DOHH2 (cell line): ENCODE data around the gene ZWILCH.

Experiments used
- H3F3A ChIP-seq: fragments of 200-600 bp; sonication (generic), shearing (Covaris generic); 2 replicates; pipeline ENCODE4 v1.6.0; 2016; ENCODE audit warnings: antibody characterized with exemption, mild to moderate bottlenecking; ENCODE audit not compliant: control insufficient read depth, insufficient read depth
- H3K27ac ChIP-seq: fragments of 200-600 bp; sonication (generic); 2 replicates; pipeline ENCODE4 v1.5.1; 2014; ENCODE audit warnings: low read depth, mild to moderate bottlenecking, low read length, moderate library complexity
- H3K27me3 ChIP-seq: fragments of 200-600 bp; sonication (generic); 2 replicates; pipeline ENCODE4 v1.6.1; 2014; ENCODE audit warnings: mild to moderate bottlenecking, low read length, mixed read lengths; ENCODE audit not compliant: control insufficient read depth
- H3K36me3 ChIP-seq: fragments of 200-600 bp; sonication (generic); 2 replicates; pipeline ENCODE4 v1.6.1; 2014; ENCODE audit warnings: mild to moderate bottlenecking, low read length, moderate library complexity, mixed read lengths; ENCODE audit not compliant: control insufficient read depth
- H3K4me1 ChIP-seq: fragments of 200-600 bp; sonication (generic); 2 replicates; pipeline ENCODE4 v1.6.1; 2014; ENCODE audit warnings: mild to moderate bottlenecking, low read length, mixed read lengths; ENCODE audit not compliant: control insufficient read depth
- H3K4me2 ChIP-seq: fragments of 200-600 bp; sonication (generic); 2 replicates; pipeline ENCODE4 v1.6.0; 2014; ENCODE audit warnings: mild to moderate bottlenecking, low read length, moderate library complexity
- H3K4me3 ChIP-seq: fragments of 200-600 bp; sonication (generic); 2 replicates; pipeline ENCODE4 v1.5.1; 2014; ENCODE audit warnings: mild to moderate bottlenecking, low read length, mixed read lengths
- H3K79me2 ChIP-seq: fragments of 200-600 bp; sonication (generic); 2 replicates; pipeline ENCODE4 v1.6.1; 2014; ENCODE audit warnings: mild to moderate bottlenecking, low read length, mixed read lengths; ENCODE audit not compliant: control insufficient read depth
- H3K9me2 ChIP-seq: fragments of 200-600 bp; sonication (generic); replicated peaks from 2 replicates; pipeline ENCODE4 v1.6.1; 2014; ENCODE audit warnings: mild to moderate bottlenecking, low read length, mixed read lengths; ENCODE audit not compliant: control insufficient read depth
- H3K9me3 ChIP-seq: fragments of 200-600 bp; sonication (generic); 2 replicates; pipeline ENCODE4 v1.6.1; 2014; ENCODE audit warnings: antibody characterized with exemption, low read length, mixed read lengths; ENCODE audit not compliant: control insufficient read depth, insufficient read depth
- H4K20me1 ChIP-seq: fragments of 200-600 bp; sonication (generic); 2 replicates; pipeline ENCODE4 v1.6.0; 2014; ENCODE audit warnings: low read depth, mild to moderate bottlenecking, antibody characterized with exemption, low read length, moderate library complexity; ENCODE audit not compliant: control insufficient read depth, insufficient read depth
- EZH2phosphoT487 ChIP-seq: fragments of 200-600 bp; sonication (generic); IDR thresholded peaks from 2 replicates; pipeline ENCODE4 v1.6.1; 2017; ENCODE audit warnings: borderline replicate concordance, mild to moderate bottlenecking, antibody characterized with exemption, low read length, moderate library complexity, mixed read lengths
- TF ChIP-seq, protein P1 (sequence below): fragments of 200-600 bp; sonication (generic); IDR thresholded peaks from one replicate; pipeline ENCODE4 v1.5.1; 2014; ENCODE audit warnings: antibody characterized with exemption, mild to moderate bottlenecking, low read depth, low read length; ENCODE audit not compliant: poor library complexity, severe bottlenecking

The ZWILCH gene

DNA sequence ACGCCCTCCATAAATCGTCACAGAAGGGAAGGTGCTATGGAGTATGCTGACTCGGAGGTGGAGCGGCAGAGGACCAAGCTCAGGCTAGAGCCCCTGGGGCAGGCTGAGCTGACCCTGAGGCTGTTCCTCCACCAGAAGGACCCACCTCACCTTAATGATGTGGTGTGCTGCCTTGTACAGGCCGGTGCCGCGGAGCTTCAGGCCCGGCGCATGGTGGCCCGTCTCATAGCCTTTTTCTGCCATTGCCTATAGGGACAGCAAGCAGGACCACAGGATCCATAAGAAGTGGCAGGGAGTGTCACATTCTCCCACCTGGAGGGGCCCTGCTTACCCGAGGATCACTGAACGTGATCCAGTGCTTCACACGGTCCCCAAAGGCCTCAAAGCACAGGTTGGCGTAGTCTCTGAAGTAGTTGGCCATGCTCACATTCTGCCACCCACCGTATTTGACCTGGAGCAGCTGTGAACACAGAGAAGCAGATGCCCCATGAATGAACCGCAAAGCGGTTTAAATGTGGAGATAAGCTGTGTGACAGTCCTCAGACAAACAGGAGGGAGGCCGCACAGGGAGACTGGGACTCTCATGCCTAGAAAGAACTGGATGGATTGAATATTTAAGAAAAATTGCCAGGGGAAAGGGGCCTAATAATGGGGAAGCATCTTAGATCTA lies 55.9 kb downstream of the ZWILCH start:
- Histone ChIP-seq H3F3A (no peaks in the 10 kb centered on the region), H3K27me3 (no peaks in the 10 kb centered on the region), H4K20me1 (no peaks in the 10 kb centered on the region), H3K36me3 (no peaks in the 10 kb centered on the region), H3K4me2 (no peak overlapping the region), H3K27ac (no peak overlapping the region), H3K9me3 (no peaks in the 10 kb centered on the region), H3K79me2 (no peaks in the 10 kb centered on the region), H3K9me2 (no peaks in the 10 kb centered on the region), H3K4me3 (no peak overlapping the region), H3K4me1 (no peaks in the 10 kb centered on the region)
- TF ChIP-seq, protein P1, sequence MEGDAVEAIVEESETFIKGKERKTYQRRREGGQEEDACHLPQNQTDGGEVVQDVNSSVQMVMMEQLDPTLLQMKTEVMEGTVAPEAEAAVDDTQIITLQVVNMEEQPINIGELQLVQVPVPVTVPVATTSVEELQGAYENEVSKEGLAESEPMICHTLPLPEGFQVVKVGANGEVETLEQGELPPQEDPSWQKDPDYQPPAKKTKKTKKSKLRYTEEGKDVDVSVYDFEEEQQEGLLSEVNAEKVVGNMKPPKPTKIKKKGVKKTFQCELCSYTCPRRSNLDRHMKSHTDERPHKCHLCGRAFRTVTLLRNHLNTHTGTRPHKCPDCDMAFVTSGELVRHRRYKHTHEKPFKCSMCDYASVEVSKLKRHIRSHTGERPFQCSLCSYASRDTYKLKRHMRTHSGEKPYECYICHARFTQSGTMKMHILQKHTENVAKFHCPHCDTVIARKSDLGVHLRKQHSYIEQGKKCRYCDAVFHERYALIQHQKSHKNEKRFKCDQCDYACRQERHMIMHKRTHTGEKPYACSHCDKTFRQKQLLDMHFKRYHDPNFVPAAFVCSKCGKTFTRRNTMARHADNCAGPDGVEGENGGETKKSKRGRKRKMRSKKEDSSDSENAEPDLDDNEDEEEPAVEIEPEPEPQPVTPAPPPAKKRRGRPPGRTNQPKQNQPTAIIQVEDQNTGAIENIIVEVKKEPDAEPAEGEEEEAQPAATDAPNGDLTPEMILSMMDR, result no peak
- TF ChIP-seq EZH2phosphoT487, result no peak

DNA sequence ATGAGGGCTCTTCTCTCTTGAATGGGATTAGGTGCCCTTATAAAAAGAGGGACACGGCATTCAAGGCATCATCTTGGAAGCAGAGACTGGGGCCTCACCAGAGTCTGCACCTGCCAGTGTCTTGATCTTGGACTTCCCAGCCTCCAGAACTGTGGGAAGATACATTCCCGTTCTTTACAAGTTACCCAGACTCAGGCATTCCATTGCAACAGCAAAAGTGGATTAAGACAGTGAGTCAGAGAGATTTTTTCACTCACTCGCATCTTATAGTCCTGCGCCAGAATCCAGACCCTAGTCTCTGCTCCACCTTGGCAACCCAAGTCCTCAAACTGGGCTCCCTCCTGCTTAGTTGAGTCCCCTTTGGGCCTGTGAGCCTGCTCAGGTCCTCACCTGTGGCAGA lies 58.0 kb downstream of the ZWILCH start:
- no peaks in the 10 kb centered on the region for H4K20me1 ChIP-seq
- no peak overlapping the region for H3K27ac ChIP-seq
- peaks cover 4% of the 10 kb centered on the region; the same call in 1 of the 2 replicates for H3K4me1 ChIP-seq
- no peaks in the 10 kb centered on the region for H3K36me3 ChIP-seq
- no peaks in the 10 kb centered on the region for H3F3A ChIP-seq
- H3K4me2 ChIP-seq, result no peak overlapping the region
- TF ChIP-seq EZH2phosphoT487, result no peak
- TF ChIP-seq, protein P1, result no peak
- no peaks in the 10 kb centered on the region for H3K27me3 ChIP-seq
- H3K79me2 ChIP-seq, result no peaks in the 10 kb centered on the region
- H3K9me2 ChIP-seq, result no peaks in the 10 kb centered on the region
- no peaks in the 10 kb centered on the region for H3K9me3 ChIP-seq
- no peak overlapping the region for H3K4me3 ChIP-seq

DNA sequence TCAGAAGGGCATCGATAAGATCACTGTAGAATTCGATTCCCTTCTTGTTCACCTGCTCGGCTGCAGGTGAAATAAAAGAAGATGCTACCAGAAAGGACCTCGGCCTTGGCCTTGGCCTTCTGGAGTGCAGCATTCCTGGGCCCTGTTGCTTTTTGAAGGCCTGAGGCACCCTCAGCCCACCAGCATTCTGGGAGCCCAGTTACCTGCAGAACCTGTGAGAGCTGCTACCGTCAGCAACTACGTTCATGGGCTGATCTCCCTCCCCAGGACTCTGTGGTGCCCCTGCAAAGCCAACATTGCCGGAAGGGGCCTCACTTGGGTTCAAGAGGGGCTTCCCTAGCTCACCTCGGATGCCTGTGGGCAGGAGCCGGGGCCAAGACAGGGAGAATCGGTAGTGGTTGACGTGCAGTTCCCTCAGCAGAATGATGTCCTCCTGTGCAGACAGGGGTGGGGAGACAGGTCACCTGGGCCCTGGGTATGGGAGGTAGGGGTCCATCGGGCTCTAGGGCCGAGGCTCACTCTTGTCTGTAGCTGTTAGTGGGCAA lies 58.5 kb downstream of the ZWILCH start:
- Histone ChIP-seq H4K20me1 (no peaks in the 10 kb centered on the region), H3K9me2 (no peaks in the 10 kb centered on the region), H3F3A (no peaks in the 10 kb centered on the region), H3K4me3 (no peak overlapping the region), H3K36me3 (no peaks in the 10 kb centered on the region), H3K79me2 (no peaks in the 10 kb centered on the region), H3K27me3 (no peaks in the 10 kb centered on the region), H3K9me3 (no peaks in the 10 kb centered on the region), H3K4me2 (no peak overlapping the region), H3K4me1 (peaks cover 4% of the 10 kb centered on the region; the same call in 1 of the 2 replicates), H3K27ac (no peak overlapping the region)
- no peak for TF ChIP-seq EZH2phosphoT487
- TF ChIP-seq, protein P1, result no peak
